OCI-LY7 (cell line): ENCODE data around the gene CNOT1.

ENCODE experiments used
- EZH2phosphoT487 ChIP-seq: fragments of 200-600 bp; sonication (generic); IDR thresholded peaks from 2 replicates; pipeline ENCODE4 v1.6.1; 2018; ENCODE audit warnings: low read depth, borderline replicate concordance, mild to moderate bottlenecking, mixed run types, antibody characterized with exemption, low read length, moderate library complexity, mixed read lengths
- TF ChIP-seq, protein P1 (sequence below): fragments of 200-600 bp; sonication (generic); conservative IDR thresholded peaks from 2 replicates; pipeline ENCODE4 v1.5.1; 2014; ENCODE audit warnings: mild to moderate bottlenecking, antibody characterized with exemption, low read length, moderate library complexity, mixed read lengths

- TF ChIP-seq, protein P1, sequence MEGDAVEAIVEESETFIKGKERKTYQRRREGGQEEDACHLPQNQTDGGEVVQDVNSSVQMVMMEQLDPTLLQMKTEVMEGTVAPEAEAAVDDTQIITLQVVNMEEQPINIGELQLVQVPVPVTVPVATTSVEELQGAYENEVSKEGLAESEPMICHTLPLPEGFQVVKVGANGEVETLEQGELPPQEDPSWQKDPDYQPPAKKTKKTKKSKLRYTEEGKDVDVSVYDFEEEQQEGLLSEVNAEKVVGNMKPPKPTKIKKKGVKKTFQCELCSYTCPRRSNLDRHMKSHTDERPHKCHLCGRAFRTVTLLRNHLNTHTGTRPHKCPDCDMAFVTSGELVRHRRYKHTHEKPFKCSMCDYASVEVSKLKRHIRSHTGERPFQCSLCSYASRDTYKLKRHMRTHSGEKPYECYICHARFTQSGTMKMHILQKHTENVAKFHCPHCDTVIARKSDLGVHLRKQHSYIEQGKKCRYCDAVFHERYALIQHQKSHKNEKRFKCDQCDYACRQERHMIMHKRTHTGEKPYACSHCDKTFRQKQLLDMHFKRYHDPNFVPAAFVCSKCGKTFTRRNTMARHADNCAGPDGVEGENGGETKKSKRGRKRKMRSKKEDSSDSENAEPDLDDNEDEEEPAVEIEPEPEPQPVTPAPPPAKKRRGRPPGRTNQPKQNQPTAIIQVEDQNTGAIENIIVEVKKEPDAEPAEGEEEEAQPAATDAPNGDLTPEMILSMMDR, result no peak
- TF ChIP-seq EZH2phosphoT487, result no peak
Measured at GRCh38 chr16:58537124-58537906, 92.3 kb downstream of the CNOT1 start.
